ENCODE data around the gene CLEC18C.
"Not testable (repeated sequence)": the region's sequence is repeated elsewhere in the genome, so short reads cannot be mapped to it uniquely, and the experiment has no call there.

CLEC18C gene

GRCh38 chr16:70151391-70151790 is 22.2 kb upstream of the CLEC18C start:
- Histone ChIP-seq H3K27me3 (ENCODE audit: insufficient read depth, poor library complexity, severe bottlenecking) (no peaks in the 10 kb centered on the region), H3K4me3 (replicated peaks; ENCODE audit: insufficient read depth, low read length) (no peak overlapping the region), H3K27ac (replicated peaks) (no peak overlapping the region)
- TF ChIP-seq GABPA (IDR thresholded peaks at IDR 0.05; ENCODE audit: low read depth) (no peak), SPI1 (IDR thresholded peaks at IDR 0.05; ENCODE audit: borderline replicate concordance, low read depth) (no peak), CTCF (IDR thresholded peaks at IDR 0.05; ENCODE audit: insufficient read depth, low read length) (no peak), REST (IDR thresholded peaks at IDR 0.05; ENCODE audit: insufficient replicate concordance, low read depth) (no peak), POLR2AphosphoS5 (IDR thresholded peaks at IDR 0.05; ENCODE audit: low read depth) (no peak)
- no peak for DNase-seq (ENCODE audit: low read depth in 1 of 2, low spot score in 1 of 2)

- no peak for DNase-seq (ENCODE audit: low read depth in 1 of 2, low spot score in 1 of 2)
- Histone ChIP-seq H3K27ac (replicated peaks) (no peak overlapping the region), H3K27me3 (ENCODE audit: insufficient read depth, poor library complexity, severe bottlenecking) (no peaks in the 10 kb centered on the region), H3K4me3 (replicated peaks; ENCODE audit: insufficient read depth, low read length) (no peak overlapping the region)
- no peak for TF ChIP-seq CTCF (IDR thresholded peaks at IDR 0.05; ENCODE audit: insufficient read depth, low read length)
Measured at GRCh38 chr16:70151941-70152509, 21.6 kb upstream of the CLEC18C start.

- Histone ChIP-seq H3K27ac (replicated peaks) (no peak overlapping the region), H3K27me3 (ENCODE audit: insufficient read depth, poor library complexity, severe bottlenecking) (no peaks in the 10 kb centered on the region), H3K4me3 (replicated peaks; ENCODE audit: insufficient read depth, low read length) (no peak overlapping the region)
- TF ChIP-seq REST (IDR thresholded peaks at IDR 0.05; ENCODE audit: insufficient replicate concordance, low read depth) (no peak), POLR2AphosphoS5 (IDR thresholded peaks at IDR 0.05; ENCODE audit: low read depth) (no peak), CTCF (IDR thresholded peaks at IDR 0.05; ENCODE audit: insufficient read depth, low read length) (no peak), GABPA (IDR thresholded peaks at IDR 0.05; ENCODE audit: low read depth) (no peak), SPI1 (IDR thresholded peaks at IDR 0.05; ENCODE audit: borderline replicate concordance, low read depth) (no peak)
- no peak for DNase-seq (ENCODE audit: low read depth in 1 of 2, low spot score in 1 of 2)
Measured at GRCh38 chr16:70152578-70153302, 20.8 kb upstream of the CLEC18C start.

GRCh38 chr16:70154736-70155135 is 18.9 kb upstream of the CLEC18C start:
- H3K4me3 ChIP-seq (replicated peaks; ENCODE audit: insufficient read depth, low read length); H3K27me3 ChIP-seq (ENCODE audit: insufficient read depth, poor library complexity, severe bottlenecking); DNase-seq (ENCODE audit: low read depth in 1 of 2, low spot score in 1 of 2); H3K27ac ChIP-seq (replicated peaks): not testable (repeated sequence)

Measured in HL-60 (cell line).